HG03442 (cell line): ENCODE data around the gene RNF11.
A peak's percentile ranks its signal among the peaks of the same experiment; 100 is the strongest.
"Not testable (repeated sequence)": the region's sequence is repeated elsewhere in the genome, so short reads cannot be mapped to it uniquely, and the experiment has no call there.

Source experiments
- ATAC-seq: cut with Tn5 transposase; IDR thresholded peaks from one replicate; pipeline ENCODE4 v1.9.1; 2021; ENCODE audit warnings: mild to moderate bottlenecking, moderate library complexity; ENCODE audit not compliant: unreplicated experiment

The RNF11 gene

DNA sequence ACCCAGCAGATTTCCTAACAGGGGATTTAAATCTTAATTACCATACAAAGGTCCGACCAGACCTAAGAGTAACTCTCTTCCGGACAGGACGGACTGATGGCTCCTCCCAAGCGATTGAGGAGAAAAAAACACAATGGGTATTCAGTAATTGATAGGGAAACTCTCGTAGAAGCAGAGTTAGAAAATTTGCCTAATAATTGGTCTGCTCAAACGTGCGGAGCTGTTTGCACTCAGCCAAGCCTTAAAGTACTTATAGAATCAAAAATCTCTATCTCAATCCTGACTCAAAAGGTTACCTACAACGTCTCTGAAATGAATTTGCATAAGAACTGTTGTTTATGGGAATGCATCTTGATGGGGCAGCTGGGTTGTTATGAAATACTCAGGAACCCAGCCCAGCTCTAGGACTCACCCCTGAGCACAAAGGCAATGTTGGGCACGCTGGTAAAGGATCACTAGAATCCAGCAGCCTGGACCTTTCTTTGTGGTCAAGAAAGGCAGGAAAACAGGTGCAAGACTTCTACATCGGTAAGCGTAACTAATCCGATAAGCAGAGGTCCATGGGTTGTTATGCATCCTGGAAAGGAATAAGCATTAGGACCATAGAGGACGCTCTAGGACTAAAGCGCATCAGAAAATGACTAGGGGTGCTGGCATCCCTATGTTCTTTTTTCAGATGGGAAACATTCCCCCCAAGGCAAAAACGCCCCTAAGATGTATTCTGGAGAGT, 8.7 kb upstream of the RNF11 start:
- not testable (repeated sequence) for ATAC-seq

DNA sequence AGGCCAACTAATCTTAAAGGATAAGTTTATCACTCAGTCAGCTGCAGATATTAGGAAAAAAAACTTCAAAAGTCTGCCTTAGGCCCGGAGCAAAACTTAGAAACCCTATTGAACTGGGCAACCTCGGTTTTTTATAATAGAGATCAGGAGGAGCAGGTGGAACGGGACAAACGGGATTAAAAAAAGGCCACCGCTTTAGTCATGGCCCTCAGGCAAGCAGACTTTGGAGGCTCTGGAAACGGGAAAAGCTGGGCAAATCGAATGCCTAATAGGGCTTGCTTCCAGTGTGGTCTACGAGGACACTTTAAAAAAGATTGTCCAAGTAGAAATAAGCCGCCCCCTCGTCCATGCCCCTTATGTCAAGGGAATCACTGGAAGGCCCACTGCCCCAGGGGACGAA, 7.6 kb upstream of the RNF11 start:
- not testable (repeated sequence) for ATAC-seq

- no peak for ATAC-seq
These were observed 5.5 kb upstream of the RNF11 start for GRCh38 chr1:51230501-51231078.

GRCh38 chr1:51231120-51231519, 5.0 kb upstream of the RNF11 start:
- no peak for ATAC-seq

DNA sequence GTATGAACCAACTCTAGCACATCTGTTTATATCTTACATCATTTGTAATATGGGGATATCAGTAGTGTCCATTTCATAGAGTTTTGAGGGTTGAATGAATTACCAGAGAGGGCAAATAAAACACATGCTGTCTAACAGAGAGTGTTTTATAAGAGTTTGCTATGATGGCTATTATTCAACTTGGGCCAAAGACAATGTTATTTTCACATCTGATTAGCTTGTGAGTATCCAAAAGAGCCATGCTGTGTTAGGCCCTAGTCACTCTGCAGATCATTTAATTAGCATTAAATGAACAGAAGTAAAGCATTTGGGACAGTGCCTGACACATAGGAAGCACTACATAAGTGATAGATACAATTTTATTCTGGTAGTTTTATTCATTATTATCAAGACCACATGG, 4.2 kb upstream of the RNF11 start:
- ATAC-seq: no peak

- not testable (repeated sequence) for ATAC-seq
These were observed 1.8 kb upstream of the RNF11 start for GRCh38 chr1:51234236-51234635.

GRCh38 chr1:51234721-51235425, 1.2 kb upstream of the RNF11 start:
- ATAC-seq: peak; percentile 57

GRCh38 chr1:51236531-51237350, 668 bp downstream of the RNF11 start:
- ATAC-seq: peak; percentile 6

GRCh38 chr1:51237351-51238033, 1.4 kb downstream of the RNF11 start:
- no peak for ATAC-seq

DNA sequence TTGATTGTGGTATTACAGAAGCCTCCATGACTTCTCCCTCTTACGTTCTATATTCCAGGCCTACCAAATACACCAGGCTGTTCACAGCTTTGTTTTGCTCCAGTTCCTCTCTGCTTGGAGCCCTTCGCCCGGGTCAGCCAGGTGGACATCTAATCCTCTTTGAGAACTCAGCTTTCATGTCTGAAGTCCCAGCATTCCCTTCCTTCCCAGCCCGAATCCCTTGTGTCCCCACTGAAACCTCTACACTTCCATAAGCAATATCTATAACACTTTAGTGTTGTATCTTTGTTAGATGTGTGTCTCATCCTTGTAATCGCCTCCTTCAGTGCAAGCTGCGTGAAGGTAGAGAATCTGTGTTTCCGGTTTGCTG, 1.9 kb downstream of the RNF11 start:
- no peak for ATAC-seq

DNA sequence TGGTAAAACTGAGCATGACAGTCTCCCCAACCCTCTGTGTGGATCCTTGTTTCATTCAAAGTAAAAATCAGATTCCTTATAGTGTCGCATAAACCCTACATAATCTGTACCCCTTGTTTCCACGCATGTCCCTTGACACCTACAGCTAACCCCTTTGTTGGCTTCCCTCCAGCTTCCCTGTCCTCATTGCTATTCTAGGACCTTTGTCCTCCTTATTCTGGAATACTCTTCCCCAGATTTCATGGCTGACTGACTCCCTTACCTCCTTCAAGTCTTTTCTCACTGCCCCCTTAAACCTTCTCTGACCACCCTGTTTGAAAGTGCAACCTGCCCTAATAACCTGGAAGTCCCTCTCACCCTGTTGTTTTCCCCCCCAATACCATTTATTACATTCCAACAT, 4.0 kb downstream of the RNF11 start:
- ATAC-seq: no peak

GRCh38 chr1:51241119-51241518, 5.0 kb downstream of the RNF11 start:
- ATAC-seq: no peak

- ATAC-seq: no peak
These were observed 6.5 kb downstream of the RNF11 start for GRCh38 chr1:51242546-51242945.

DNA sequence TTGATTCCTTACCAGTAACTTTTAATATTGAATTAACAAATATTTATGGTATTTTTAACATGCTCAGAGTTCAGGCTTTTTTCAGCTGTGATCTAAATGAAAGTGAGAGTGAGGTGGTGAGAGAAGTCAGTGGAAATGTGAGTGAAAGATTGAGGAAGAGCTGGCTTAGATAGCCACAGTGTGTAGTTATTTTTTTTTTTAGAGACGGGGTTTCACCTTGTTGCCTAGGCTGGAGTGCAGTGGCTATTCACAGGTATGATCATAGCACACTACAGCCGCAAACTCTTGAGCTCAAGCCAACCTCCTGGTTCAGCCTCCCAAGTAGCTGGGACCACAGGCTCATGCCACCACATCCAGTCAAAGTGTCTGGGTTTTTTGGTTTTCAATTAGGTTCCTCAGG, 10.9 kb downstream of the RNF11 start:
- ATAC-seq: peak; percentile 88

- no peak for ATAC-seq
These were observed 11.4 kb downstream of the RNF11 start for GRCh38 chr1:51247499-51247898.

- no peak for ATAC-seq
These were observed 13.4 kb downstream of the RNF11 start for GRCh38 chr1:51249445-51249844.

GRCh38 chr1:51250729-51251128, 14.7 kb downstream of the RNF11 start:
- not testable (repeated sequence) for ATAC-seq

DNA sequence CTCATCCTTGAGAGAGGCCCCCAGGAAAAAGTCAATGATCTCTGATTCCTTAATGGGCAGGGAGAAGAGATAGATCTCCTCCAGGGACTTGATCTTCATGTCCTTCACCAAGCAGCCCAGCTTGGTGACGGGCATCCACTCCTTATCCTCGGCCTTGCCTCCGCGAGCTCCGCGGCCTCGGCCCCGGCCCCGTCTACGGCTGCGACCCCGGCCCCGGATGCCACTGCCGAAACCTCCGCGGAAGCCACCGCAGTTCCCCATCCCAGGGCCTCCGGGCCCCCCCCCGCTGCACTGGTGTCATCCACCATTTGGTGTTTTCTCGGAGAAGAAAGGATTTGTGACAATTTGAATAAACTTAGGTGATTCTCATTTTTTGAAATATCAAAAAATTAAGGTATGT, 15.1 kb downstream of the RNF11 start:
- ATAC-seq: not testable (repeated sequence)

DNA sequence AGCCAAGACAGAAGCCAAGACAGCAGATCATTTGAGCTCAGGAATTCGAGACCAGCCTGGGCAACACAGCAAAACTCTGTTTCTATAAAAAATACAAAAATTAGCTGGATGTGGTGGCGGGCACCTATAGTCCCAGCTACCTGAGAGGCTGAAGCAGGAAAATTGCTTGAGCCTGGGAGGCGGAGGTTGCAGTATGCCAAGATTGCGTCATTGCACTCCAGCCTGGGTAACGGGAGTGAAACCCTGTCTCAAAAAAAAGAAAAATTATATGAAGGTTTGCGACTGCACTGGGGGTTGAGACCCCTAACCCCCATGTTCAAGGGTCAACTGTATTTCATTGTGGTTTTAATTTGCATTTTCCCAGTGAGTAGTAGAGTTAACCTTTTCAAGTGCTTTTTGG, 16.3 kb downstream of the RNF11 start:
- no peak for ATAC-seq

DNA sequence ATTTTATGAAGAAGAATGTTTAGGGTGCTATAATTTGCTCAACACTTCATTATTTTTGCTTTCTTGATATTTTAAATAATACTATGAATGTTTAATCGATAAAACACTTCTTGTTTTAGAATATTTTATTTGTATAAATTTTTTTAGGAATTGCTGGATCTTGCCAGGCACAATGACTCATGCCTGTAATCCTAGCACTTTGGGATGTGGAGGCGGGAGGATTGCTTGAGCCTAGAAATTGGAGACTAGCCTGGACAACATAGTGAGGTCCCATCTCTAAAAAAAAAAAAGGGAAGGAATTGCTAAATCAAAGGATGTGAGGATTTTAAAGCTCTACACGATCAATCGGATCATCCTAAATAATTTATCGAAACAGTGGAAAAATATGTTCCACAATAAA, 17.6 kb downstream of the RNF11 start:
- ATAC-seq: no peak

- no peak for ATAC-seq
These were observed 19.3 kb downstream of the RNF11 start for GRCh38 chr1:51255331-51255730.
